ENCODE data around the gene ROBO2.
A peak's percentile ranks its signal among the peaks of the same experiment; 100 is the strongest.

The ROBO2 gene

GRCh38 chr3:77248420-77248819 lies 208.5 kb downstream of the ROBO2 start:
- no peak for TF ChIP-seq CTCF (IDR thresholded peaks at IDR 0.05; ENCODE audit: low read depth, low read length, missing control alignments)
- no peaks in the 10 kb centered on the region for H3K36me3 ChIP-seq (replicated peaks)

GRCh38 chr3:77251136-77251535 lies 211.2 kb downstream of the ROBO2 start:
- in situ Hi-C loops (cut with HindIII; ENCODE audit: low pct_ligation_motif_present, low sequenced_read_pairs) = no loop called here
- Histone ChIP-seq H3K4me3 (ENCODE audit: low read depth, low read length) (no peak overlapping the region), H3K27me3 (replicated peaks) (no peaks in the 10 kb centered on the region), H3K27ac (no peak overlapping the region), H3K36me3 (replicated peaks) (no peaks in the 10 kb centered on the region)
- TF ChIP-seq CTCF (IDR thresholded peaks at IDR 0.05; ENCODE audit: low read depth, low read length, missing control alignments) = no peak
- DNase-seq = no peak

More at GRCh38 chr3:77248420-77248819, 208.5 kb downstream of the ROBO2 start:
- Histone ChIP-seq H3K4me3 (ENCODE audit: low read depth, low read length) (no peak overlapping the region), H3K27me3 (replicated peaks) (no peaks in the 10 kb centered on the region), H3K27ac (no peak overlapping the region)
- in situ Hi-C loops (cut with HindIII; ENCODE audit: low pct_ligation_motif_present, low sequenced_read_pairs) = no loop called here
- no peak for DNase-seq

GRCh38 chr3:77254967-77255831 lies 215.3 kb downstream of the ROBO2 start:
- Histone ChIP-seq H3K4me3 (ENCODE audit: low read depth, low read length) (no peak overlapping the region), H3K36me3 (replicated peaks) (no peaks in the 10 kb centered on the region), H3K27ac (no peak overlapping the region), H3K27me3 (replicated peaks) (no peaks in the 10 kb centered on the region)
- DNase-seq = peak; percentile 56
- peak; percentile 66 for TF ChIP-seq CTCF (IDR thresholded peaks at IDR 0.05; ENCODE audit: low read depth, low read length, missing control alignments)
- in situ Hi-C loops (cut with HindIII; ENCODE audit: low pct_ligation_motif_present, low sequenced_read_pairs) = no loop called here

- Histone ChIP-seq H3K36me3 (replicated peaks) (no peaks in the 10 kb centered on the region), H3K27ac (no peak overlapping the region), H3K4me3 (ENCODE audit: low read depth, low read length) (no peak overlapping the region), H3K27me3 (replicated peaks) (no peaks in the 10 kb centered on the region)
- TF ChIP-seq CTCF (IDR thresholded peaks at IDR 0.05; ENCODE audit: low read depth, low read length, missing control alignments) = no peak
- in situ Hi-C loops (cut with HindIII; ENCODE audit: low pct_ligation_motif_present, low sequenced_read_pairs) = no loop called here
- DNase-seq = no peak
These were observed 216.9 kb downstream of the ROBO2 start for GRCh38 chr3:77256584-77257503.

GRCh38 chr3:77259694-77260093 lies 219.8 kb downstream of the ROBO2 start:
- in situ Hi-C loops (cut with HindIII; ENCODE audit: low pct_ligation_motif_present, low sequenced_read_pairs) = no loop called here

More at GRCh38 chr3:77259694-77260093, 219.8 kb downstream of the ROBO2 start:
- no peaks in the 10 kb centered on the region for H3K27me3 ChIP-seq (replicated peaks)
- no peak overlapping the region for H3K27ac ChIP-seq
- no peaks in the 10 kb centered on the region for H3K36me3 ChIP-seq (replicated peaks)
- DNase-seq = no peak
- TF ChIP-seq CTCF (IDR thresholded peaks at IDR 0.05; ENCODE audit: low read depth, low read length, missing control alignments) = no peak
- no peak overlapping the region for H3K4me3 ChIP-seq (ENCODE audit: low read depth, low read length)
